Neural cell (in vitro differentiated cells): ENCODE data around the gene PKNOX2. TPM values are rescaled to one million over a fixed set of nuclear protein-coding genes. Genes with fewer than 3 reads are reported as not detected.

ENCODE experiments used
- H2AFZ ChIP-seq: fragments of 200-600, 300-800 bp; sonication (generic), shearing (Covaris generic); 2 replicates; pipeline ENCODE4 v1.6.0; 2014; ENCODE audit warnings: low read depth, mild to moderate bottlenecking, antibody characterized with exemption, low read length, moderate library complexity
- H3F3A ChIP-seq: fragments of 200-600 bp; shearing (Covaris generic); 2 replicates; pipeline ENCODE4 v1.6.1; 2016; ENCODE audit warnings: mild to moderate bottlenecking, moderate library complexity, mixed read lengths, antibody characterized with exemption, low read length; ENCODE audit not compliant: insufficient read depth, poor library complexity, severe bottlenecking
- H3K27ac ChIP-seq: fragments of 200-600, 300-800 bp; sonication (generic), shearing (Covaris generic); 2 replicates; pipeline ENCODE4 v1.5.1; 2014; ENCODE audit warnings: mild to moderate bottlenecking, low read length, moderate library complexity
- H3K27me3 ChIP-seq: fragments of 300-800, 200-600 bp; sonication (generic), shearing (Covaris generic); 2 replicates; pipeline ENCODE4 v1.6.0; 2014; ENCODE audit warnings: mild to moderate bottlenecking, low read depth, low read length, moderate library complexity; ENCODE audit not compliant: insufficient read depth
- H3K36me3 ChIP-seq: fragments of 300-800, 200-600 bp; sonication (generic), shearing (Covaris generic); 2 replicates; pipeline ENCODE4 v1.5.1; 2014; ENCODE audit warnings: mild to moderate bottlenecking, antibody characterized with exemption, low read length, moderate library complexity; ENCODE audit not compliant: insufficient read depth
- H3K4me2 ChIP-seq: fragments of 300-800, 200-600 bp; sonication (generic), shearing (Covaris generic); 2 replicates; pipeline ENCODE4 v1.6.0; 2014; ENCODE audit warnings: mild to moderate bottlenecking, low read length
- H3K4me3 ChIP-seq: fragments of 300-800, 200-600 bp; sonication (generic), shearing (Covaris generic); 2 replicates; pipeline ENCODE4 v1.5.1; 2014; ENCODE audit warnings: mild to moderate bottlenecking, low read length, moderate library complexity
- H3K79me2 ChIP-seq: fragments of 200-600 bp; shearing (Covaris generic); replicated peaks from 2 replicates; pipeline ENCODE4 v1.6.0; 2014; ENCODE audit warnings: mild to moderate bottlenecking, low read length, moderate library complexity; ENCODE audit not compliant: insufficient read depth
- H3K9ac ChIP-seq: fragments of 300-800, 200-600 bp; sonication (generic), shearing (Covaris generic); 2 replicates; pipeline ENCODE4 v1.6.1; 2016; ENCODE audit warnings: mild to moderate bottlenecking, low read length, mixed read lengths
- H3K9me2 ChIP-seq: fragments of 200-600 bp; shearing (Covaris generic); 2 replicates; pipeline ENCODE4 v1.6.1; 2016; ENCODE audit warnings: mild to moderate bottlenecking, low read length, mixed read lengths; ENCODE audit not compliant: insufficient read depth
- H3K9me3 ChIP-seq: fragments of 200-600, 300-800 bp; sonication (generic), shearing (Covaris generic); 2 replicates; pipeline ENCODE4 v1.6.1; 2016; ENCODE audit warnings: mild to moderate bottlenecking, mixed run types, low read length, moderate library complexity, mixed read lengths
- H4K20me1 ChIP-seq: fragments of 200-600 bp; shearing (Covaris generic); 2 replicates; pipeline ENCODE4 v1.6.1; 2016; ENCODE audit warnings: mild to moderate bottlenecking, mixed run types; ENCODE audit not compliant: insufficient read depth
- EP300 ChIP-seq: fragments of 450-650 bp; conservative IDR thresholded peaks from 2 replicates; pipeline ENCODE4 v1.6.1; 2014; ENCODE audit warnings: antibody characterized with exemption, mild to moderate bottlenecking, moderate library complexity; ENCODE audit not compliant: poor library complexity, severe bottlenecking
- EZH2 ChIP-seq: fragments of 200-600, 300-800 bp; shearing (Covaris generic), sonication (generic); IDR thresholded peaks from 2 replicates; pipeline ENCODE4 v1.6.1; 2014; ENCODE audit warnings: antibody characterized with exemption, low read length, borderline replicate concordance, mild to moderate bottlenecking; ENCODE audit not compliant: insufficient read depth, poor library complexity, severe bottlenecking
- MXI1 ChIP-seq: fragments of 450-650 bp; conservative IDR thresholded peaks from 2 replicates; pipeline ENCODE4 v1.6.1; 2014; ENCODE audit warnings: antibody characterized with exemption, mild to moderate bottlenecking; ENCODE audit not compliant: poor library complexity, severe bottlenecking
- POLR2AphosphoS5 ChIP-seq: IDR thresholded peaks from 2 replicates; pipeline ENCODE4 v1.6.1; 2012
- RAD21 ChIP-seq: fragments of 450-650 bp; conservative IDR thresholded peaks from 2 replicates; pipeline ENCODE4 v1.6.1; 2014; ENCODE audit warnings: antibody characterized with exemption, mild to moderate bottlenecking, moderate library complexity
- REST ChIP-seq: IDR thresholded peaks from 2 replicates; pipeline ENCODE4 v1.6.1; 2012; ENCODE audit warnings: borderline replicate concordance
- SMC3 ChIP-seq: fragments of 450-650 bp; conservative IDR thresholded peaks from 2 replicates; pipeline ENCODE4 v1.6.1; 2014; ENCODE audit warnings: antibody characterized with exemption, mild to moderate bottlenecking, moderate library complexity; ENCODE audit not compliant: poor library complexity
- TAF1 ChIP-seq: IDR thresholded peaks from 2 replicates; pipeline ENCODE4 v1.6.1; 2012; ENCODE audit warnings: low read depth
- polyA plus RNA-seq: library from polyadenylated mRNA; depleted of rRNA; stranded (reverse); fragments of >200 nt; gene quantifications from 2 replicates; pipeline ENCODE4 v1.2.3, GENCODE V29; 2014
- TF ChIP-seq, protein P1 (sequence below): fragments of 450-650 bp; IDR thresholded peaks from 2 replicates; pipeline ENCODE4 v1.5.1; 2014; ENCODE audit warnings: antibody characterized with exemption, mild to moderate bottlenecking, moderate library complexity; ENCODE audit not compliant: poor library complexity, severe bottlenecking

The PKNOX2 gene
- polyA plus RNA-seq, 1 donor from 2014 or later = 0.99 TPM

- no peak overlapping the region for H3K4me3 ChIP-seq
- no peak overlapping the region for H3K27ac ChIP-seq
- no peaks in the 10 kb centered on the region for H4K20me1 ChIP-seq
- TF ChIP-seq, protein P1, sequence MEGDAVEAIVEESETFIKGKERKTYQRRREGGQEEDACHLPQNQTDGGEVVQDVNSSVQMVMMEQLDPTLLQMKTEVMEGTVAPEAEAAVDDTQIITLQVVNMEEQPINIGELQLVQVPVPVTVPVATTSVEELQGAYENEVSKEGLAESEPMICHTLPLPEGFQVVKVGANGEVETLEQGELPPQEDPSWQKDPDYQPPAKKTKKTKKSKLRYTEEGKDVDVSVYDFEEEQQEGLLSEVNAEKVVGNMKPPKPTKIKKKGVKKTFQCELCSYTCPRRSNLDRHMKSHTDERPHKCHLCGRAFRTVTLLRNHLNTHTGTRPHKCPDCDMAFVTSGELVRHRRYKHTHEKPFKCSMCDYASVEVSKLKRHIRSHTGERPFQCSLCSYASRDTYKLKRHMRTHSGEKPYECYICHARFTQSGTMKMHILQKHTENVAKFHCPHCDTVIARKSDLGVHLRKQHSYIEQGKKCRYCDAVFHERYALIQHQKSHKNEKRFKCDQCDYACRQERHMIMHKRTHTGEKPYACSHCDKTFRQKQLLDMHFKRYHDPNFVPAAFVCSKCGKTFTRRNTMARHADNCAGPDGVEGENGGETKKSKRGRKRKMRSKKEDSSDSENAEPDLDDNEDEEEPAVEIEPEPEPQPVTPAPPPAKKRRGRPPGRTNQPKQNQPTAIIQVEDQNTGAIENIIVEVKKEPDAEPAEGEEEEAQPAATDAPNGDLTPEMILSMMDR = no peak
- TF ChIP-seq POLR2AphosphoS5 (no peak), RAD21 (no peak), MXI1 (no peak), EZH2 (no peak), SMC3 (no peak), REST (no peak), EP300 (no peak), TAF1 (no peak)
- no peaks in the 10 kb centered on the region for H3K9me3 ChIP-seq
- H3K4me2 ChIP-seq = no peak overlapping the region
- no peaks in the 10 kb centered on the region for H3K9me2 ChIP-seq
- H2AFZ ChIP-seq = no peak overlapping the region
- no peaks in the 10 kb centered on the region for H3F3A ChIP-seq
- H3K27me3 ChIP-seq = no peaks in the 10 kb centered on the region
- H3K9ac ChIP-seq = no peak overlapping the region
- no peaks in the 10 kb centered on the region for H3K36me3 ChIP-seq
- no peaks in the 10 kb centered on the region for H3K79me2 ChIP-seq
These were observed 237.2 kb downstream of the PKNOX2 start for GRCh38 chr11:125401746-125402145.

- no peak overlapping the region for H2AFZ ChIP-seq
- no peak for TF ChIP-seq RAD21
- TF ChIP-seq TAF1 = no peak
- no peak for TF ChIP-seq MXI1
- TF ChIP-seq EP300 = no peak
- TF ChIP-seq, protein P1 = no peak
- TF ChIP-seq SMC3 = no peak
- no peak for TF ChIP-seq REST
- TF ChIP-seq POLR2AphosphoS5 = no peak
- no peak for TF ChIP-seq EZH2
- H4K20me1 ChIP-seq = no peaks in the 10 kb centered on the region
- H3F3A ChIP-seq = no peaks in the 10 kb centered on the region
- no peaks in the 10 kb centered on the region for H3K9me3 ChIP-seq
- no peaks in the 10 kb centered on the region for H3K9me2 ChIP-seq
- no peaks in the 10 kb centered on the region for H3K79me2 ChIP-seq
- no peak overlapping the region for H3K9ac ChIP-seq
- no peaks in the 10 kb centered on the region for H3K36me3 ChIP-seq
- H3K27ac ChIP-seq = no peak overlapping the region
- no peak overlapping the region for H3K4me2 ChIP-seq
- H3K27me3 ChIP-seq = no peaks in the 10 kb centered on the region
- H3K4me3 ChIP-seq = no peak overlapping the region
These were observed 237.9 kb downstream of the PKNOX2 start for GRCh38 chr11:125402435-125402834.
